ENCODE data around the gene MNT.
A peak's percentile ranks its signal among the peaks of the same experiment; 100 is the strongest.

The MNT gene

GRCh38 chr17:2380226-2380922, 20.5 kb downstream of the MNT start:
- peak in 1 of 14 donors; percentile 12 for DNase-seq

GRCh38 chr17:2379489-2380225, 21.2 kb downstream of the MNT start:
- DNase-seq, result no peak

DNA sequence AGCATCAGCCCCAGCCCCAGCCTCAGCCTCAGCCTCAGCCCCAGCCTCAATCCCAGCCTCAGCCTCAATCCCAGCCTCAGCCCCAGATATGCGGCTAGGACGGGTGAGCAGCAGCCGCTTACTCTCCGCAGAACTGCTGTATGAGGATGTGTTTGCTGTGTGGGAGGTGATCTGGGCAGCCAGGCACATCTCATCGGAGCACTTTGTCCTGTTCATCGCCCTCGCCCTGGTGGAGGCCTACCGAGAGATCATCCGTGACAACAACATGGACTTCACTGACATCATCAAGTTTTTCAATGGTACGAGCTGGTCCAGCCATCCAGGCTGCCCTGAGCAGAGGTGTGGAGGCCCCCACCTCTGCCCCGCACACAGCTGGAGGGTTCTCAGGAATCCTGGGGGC, 22.0 kb downstream of the MNT start:
- DNase-seq, result no peak

- DNase-seq, result no peak
Observed at GRCh38 chr17:2377659-2378058, 23.2 kb downstream of the MNT start.

DNA sequence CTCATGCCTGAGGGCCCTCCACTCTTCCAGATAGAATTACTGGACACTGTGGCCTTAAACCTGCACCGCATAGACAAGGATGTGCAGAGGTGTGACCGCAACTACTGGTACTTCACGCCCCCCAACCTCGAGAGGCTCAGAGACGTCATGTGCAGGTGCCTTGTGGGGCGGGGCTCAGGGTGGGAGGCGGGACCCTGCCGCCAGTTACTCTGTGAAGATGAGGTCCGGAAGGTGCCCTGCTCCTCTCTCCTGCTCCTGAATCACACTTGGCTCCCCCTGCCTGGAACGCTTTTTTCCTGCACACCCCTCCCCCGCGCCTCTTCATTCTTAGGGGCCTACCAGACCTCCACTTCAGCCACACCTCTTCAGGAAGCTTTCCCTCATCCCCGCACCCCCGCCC, 24.8 kb downstream of the MNT start:
- DNase-seq, result no peak

DNA sequence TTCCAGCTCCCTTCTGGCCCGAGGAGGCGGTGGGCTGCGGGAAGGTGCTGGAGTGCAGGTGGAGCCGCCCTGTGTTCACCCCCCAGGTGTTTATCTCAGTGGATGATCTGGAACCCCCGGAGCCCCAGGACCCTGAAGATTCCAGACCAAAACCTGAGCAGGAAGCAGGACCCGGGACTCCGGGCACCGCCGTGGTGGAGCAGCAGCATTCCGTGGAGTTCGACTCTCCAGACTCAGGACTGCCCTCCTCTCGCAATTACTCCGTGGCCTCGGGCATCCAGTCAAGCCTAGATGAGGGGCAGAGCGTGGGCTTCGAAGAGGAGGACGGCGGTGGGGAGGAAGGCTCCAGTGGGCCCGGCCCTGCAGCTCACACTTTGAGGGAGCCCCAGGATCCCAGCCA, 25.5 kb downstream of the MNT start:
- DNase-seq, result no peak

DNA sequence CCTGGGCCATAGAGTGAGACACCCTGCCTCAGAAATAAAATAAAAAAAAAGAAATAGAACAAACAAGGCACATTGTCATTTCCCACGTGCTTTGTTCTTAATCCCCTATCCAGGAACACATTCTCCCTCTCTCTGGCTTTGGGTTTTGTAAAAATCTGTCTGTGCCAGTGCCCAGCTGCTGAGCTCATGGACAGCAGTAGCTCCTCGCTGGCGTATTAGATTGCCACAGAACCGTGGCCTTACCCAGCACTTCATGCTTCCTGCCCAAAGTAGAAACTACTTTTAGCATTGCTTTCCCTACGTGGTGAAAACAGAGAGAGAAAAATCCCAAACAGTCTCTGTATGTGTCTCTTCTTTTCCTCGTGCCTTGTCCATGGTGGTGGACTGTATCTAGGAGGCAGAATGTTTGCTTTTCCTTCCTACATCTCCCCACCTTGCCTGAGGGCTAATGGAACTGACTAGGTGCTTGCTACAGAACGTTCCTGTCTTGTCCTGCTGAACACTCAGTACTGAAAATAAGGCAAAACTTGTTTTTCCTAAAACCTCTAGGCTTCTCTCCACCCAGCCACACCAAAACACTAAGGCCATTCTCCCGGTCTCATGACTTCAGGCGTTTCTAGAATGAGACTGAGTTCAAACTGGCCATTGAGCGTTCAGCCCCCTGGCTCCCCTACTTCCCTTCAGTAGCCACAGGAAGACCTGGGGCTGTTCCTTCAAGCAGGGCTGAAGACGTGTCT, 26.1 kb downstream of the MNT start:
- no peak for DNase-seq

- DNase-seq, result no peak
Observed at GRCh38 chr17:2373179-2373578, 27.7 kb downstream of the MNT start.

DNA sequence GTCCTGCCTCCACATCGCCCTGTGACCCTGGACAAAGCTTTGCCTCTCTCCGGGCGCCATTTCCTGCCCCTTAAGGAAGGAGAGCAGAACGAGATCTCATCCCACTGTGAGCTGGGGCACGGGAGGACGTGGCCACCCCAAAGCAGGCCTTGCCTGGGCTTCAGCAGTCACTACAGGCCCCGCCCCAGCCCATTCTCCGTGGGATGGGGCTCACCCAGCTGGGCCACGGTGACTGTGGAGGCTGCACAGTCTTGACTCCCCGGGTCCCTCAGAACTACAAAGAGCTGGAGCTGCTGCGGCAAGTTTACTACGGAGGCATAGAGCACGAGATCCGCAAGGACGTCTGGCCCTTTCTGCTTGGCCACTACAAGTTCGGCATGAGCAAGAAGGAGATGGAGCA, 28.2 kb downstream of the MNT start:
- no peak for DNase-seq

DNA sequence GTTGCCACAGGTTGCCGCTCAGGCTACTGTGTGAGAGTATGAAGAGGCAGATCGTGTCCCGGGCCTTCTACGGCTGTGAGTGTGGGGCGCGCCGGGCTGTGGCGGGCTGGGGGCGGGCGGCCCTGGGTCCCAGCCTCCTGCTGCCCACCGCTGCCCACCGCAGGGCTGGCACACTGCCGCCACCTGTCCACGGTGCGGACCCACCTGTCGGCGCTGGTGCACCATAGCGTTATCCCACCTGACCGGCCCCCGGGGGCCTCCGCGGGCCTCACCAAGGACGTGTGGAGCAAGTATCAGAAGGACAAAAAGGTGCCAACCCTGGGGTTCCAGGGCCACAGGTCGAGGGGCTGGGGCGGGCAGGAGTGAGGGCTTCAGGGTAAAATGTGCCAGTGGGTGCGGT, 28.7 kb downstream of the MNT start:
- DNase-seq, result no peak

DNA sequence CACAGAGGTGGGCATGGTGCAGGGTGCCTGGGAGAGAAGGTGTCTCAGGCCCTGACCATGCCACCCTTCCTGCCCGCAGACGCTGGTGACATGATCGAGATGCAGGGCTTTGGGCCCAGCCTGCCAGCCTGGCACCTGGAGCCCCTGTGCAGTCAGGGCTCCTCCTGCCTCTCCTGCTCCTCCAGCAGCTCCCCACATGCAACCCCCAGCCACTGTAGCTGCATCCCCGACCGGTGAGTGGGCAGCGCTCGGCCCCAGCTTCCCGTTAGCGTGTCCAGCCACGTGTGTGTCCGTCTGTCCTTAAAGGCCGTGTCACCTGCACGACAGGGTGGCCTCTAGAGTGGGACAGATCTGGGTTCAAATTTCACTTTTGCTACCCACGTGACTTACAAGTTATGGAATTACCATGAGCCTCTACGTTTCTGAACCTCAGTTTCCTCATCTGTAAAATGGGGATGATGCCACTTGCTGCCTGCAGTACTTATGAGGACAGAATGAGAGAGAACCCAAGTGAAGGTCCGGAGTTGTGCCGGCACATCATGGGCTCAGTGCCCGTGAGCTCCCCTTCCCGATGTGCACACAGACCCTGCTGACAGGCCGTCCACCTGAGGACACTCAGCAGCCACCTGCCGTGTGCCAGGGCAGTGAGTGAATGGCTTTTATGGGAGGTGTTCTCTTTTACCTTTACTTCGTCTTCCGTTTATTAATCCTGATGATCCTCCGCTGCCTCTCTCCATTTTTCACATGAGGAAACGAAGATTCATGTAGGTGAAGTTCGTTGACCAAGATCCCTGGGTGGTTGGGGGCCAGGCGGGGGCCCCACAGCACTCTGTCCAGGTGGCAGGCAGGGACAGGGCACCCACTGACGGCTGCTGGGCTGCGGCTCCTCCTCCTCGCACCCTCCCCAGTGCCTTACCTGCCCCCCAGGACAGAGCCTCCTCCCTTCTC, 29.4 kb downstream of the MNT start:
- DNase-seq, result no peak

GRCh38 chr17:2370211-2370589, 30.7 kb downstream of the MNT start:
- no peak for DNase-seq

DNA sequence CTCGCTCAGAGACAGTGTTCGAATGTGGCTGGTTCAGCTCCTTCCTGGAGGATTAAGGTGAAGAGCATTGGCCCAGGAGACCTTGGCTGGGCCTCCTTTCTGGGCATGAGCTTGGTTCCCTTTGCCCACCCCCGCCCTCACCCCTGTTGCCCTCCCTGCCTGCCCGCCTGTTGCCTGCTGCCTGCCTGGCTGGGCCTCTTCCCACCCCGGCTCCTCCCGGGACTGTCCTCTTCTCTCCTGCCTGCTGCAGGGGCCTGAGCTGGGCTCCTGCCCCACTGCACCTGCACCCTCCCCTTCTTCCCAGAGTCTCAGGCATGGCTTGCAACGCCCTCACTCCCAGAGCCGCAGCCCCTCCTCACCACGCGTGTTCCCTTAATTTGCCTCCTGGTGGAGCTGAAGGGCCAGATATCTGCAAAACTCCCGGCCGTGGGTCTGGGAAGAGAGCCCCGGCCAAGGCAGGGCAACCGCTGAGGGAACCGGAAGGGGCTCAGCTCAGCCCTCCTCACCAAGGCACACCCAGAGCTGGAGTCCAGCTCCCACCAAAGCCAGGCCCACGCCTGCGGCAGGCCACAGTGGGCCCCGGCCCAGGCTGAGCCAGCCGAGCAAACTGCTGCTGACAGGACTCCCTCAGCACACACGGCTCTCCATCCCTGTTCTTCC, 31.2 kb downstream of the MNT start:
- no peak for DNase-seq

DNA sequence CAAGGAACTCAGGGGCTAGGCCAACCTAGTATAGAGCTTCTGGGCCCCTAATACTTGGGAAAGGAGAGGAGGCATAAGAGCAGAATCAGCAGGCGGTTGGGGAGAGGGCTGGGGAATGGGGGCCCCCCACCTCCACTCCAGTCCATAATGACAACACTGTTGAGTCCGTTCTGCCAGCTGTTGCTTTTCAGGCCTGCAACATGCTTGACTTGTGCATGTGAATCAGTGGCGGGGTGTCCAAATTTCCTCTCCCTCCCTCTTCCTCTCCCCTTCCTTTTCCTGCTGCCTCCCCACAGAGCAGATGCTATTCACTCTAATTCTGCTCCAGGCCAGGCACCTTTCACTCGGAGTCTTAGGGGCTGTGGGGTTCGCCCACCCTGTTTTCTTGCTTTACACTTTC, 31.8 kb downstream of the MNT start:
- no peak for DNase-seq

DNA sequence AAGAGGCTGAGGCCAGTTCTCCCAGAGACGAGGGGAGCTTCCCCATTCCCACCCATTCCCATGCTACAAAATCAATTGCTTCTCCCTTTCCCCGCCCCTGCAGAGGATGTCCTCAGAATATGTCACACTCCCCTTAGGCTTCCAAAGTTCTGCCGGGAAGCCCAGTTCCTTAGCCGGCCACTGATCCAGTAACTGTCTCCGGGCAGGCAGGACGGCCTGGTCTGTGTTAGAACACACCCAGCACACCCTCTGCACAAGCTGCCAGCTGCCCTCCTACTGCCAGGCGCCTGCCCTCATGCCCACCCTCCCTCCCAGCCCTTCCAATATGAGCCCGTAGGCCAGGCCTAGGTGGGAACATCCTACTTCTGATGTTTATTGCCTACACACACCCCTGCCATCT, 32.5 kb downstream of the MNT start:
- no peak for DNase-seq

DNA sequence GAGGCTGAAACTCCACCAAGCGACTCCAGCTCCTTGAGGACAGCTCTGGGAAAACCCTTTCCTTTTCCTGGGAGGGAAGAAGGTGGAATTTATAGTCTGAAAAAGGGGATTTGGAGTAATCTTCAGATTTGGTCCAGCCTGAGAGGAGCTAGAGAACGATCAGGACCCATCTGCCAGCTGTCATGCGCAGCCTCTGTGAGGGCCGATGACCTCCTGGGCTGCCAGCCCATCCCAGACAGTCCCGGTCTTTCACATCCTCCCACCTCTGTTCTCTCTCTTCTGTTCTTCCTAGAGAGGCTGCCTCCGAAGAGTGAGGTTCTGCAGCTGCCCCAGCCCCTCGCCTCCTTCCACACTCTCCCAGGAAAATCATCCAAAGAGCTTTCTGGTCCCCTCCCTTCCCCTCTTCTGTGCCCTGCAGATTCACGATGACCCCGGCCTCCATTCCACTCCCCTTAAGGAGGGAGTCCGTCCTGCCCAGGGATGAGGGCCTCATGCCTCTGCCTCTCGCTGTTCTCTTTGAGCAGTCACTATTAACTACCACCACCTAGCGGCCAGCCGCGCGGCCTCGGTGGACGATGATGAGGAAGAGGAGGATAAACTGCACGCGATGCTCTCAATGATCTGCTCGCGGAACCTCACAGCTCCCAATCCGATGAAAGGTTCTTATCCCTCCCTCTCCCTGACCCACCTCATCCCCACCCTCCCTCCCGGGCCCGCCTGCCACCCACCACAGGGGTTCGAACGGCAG, 33.9 kb downstream of the MNT start:
- no peak for DNase-seq

DNA sequence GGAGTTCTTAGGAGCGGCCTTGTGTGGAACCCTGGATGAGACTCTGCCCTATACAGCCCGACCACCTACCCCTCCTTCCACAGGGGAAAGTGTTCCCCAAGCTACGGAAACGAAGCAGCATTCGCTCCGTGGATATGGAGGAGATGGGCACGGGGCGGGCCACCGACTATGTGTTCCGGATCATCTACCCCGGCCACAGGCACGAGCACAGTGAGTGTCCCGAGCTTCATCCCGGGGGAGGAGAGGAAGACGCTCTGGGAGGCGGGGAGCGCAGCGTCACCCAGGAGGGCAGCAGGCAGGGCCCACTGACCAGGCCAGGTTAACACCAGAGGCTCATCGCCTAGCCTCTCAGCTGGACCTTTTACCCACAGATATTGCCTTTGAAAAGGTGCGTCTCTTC, 35.7 kb downstream of the MNT start:
- DNase-seq, result no peak

DNA sequence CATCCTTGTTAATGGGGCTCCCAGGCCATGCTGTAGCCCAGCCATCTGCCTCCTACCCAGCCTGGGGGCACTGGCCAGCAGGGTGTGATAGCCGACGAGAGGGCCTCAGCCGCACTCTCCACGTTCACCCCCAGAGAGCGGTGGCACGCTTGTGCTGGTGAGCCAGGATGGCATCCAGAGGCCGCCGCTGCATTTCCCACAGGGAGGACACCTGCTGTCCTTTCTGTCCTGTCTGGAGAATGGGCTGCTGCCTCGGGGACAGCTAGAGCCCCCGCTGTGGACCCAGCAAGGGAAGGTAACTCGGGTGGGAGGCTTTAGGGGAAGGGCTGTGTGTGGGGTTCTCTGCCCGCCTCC, 36.1 kb downstream of the MNT start:
- no peak for DNase-seq

GRCh38 chr17:2363851-2364762, 36.8 kb downstream of the MNT start:
- peak in 4 of 14 donors; percentile 16 to 51 (median 23) for DNase-seq

GRCh38 chr17:2363318-2363717, 37.5 kb downstream of the MNT start:
- no peak for DNase-seq
